Endothelial cell (in vitro differentiated cells): ENCODE data around the gene ATP9A. TPM values are rescaled to one million over a fixed set of nuclear protein-coding genes. Genes with fewer than 3 reads are reported as not detected.
A peak's percentile ranks its signal among the peaks of the same experiment; 100 is the strongest.
"Not testable (repeated sequence)": the region's sequence is repeated elsewhere in the genome, so short reads cannot be mapped to it uniquely, and the experiment has no call there.

Experiments
- DNase-seq: peaks from one replicate; pipeline ENCODE4 v3.0.0; 2021; ENCODE audit warnings: low spot score
- H3K27ac Mint-ChIP-seq: one replicate; pipeline ENCODE4 v1.8.0; 2021; ENCODE audit warnings: mixed read lengths, inconsistent platforms; ENCODE audit not compliant: unreplicated experiment
- H3K27me3 Mint-ChIP-seq: one replicate; pipeline ENCODE4 v1.8.0; 2021; ENCODE audit warnings: mild to moderate bottlenecking, moderate library complexity, mixed read lengths, inconsistent platforms; ENCODE audit not compliant: unreplicated experiment
- H3K36me3 Mint-ChIP-seq: one replicate; pipeline ENCODE4 v1.8.0; 2021; ENCODE audit warnings: mild to moderate bottlenecking, low read depth, mixed read lengths, inconsistent platforms; ENCODE audit not compliant: unreplicated experiment
- H3K4me1 Mint-ChIP-seq: one replicate; pipeline ENCODE4 v1.8.0; 2021; ENCODE audit warnings: mild to moderate bottlenecking, mixed read lengths, inconsistent platforms; ENCODE audit not compliant: unreplicated experiment
- H3K4me3 Mint-ChIP-seq: one replicate; pipeline ENCODE4 v1.8.0; 2021; ENCODE audit warnings: mild to moderate bottlenecking, mixed read lengths, inconsistent platforms; ENCODE audit not compliant: unreplicated experiment
- H3K9me3 Mint-ChIP-seq: one replicate; pipeline ENCODE4 v1.8.0; 2021; ENCODE audit warnings: mixed read lengths, inconsistent platforms; ENCODE audit not compliant: unreplicated experiment
- CTCF ChIP-seq: fragments of 200-600 bp; sonication (generic); IDR thresholded peaks from one replicate; pipeline ENCODE4 v1.5.0; 2021; ENCODE audit warnings: antibody characterized with exemption; ENCODE audit not compliant: unreplicated experiment
- total RNA-seq: library from RNA; stranded (reverse); fragmentation: NEBNext Ultra II Directional; extraction: Animal tissue kit (Norgen Biotek cat#: 25700); gene quantifications from one replicate; pipeline ENCODE4 v1.2.1, GENCODE V29; 2021; ENCODE audit not compliant: unreplicated experiment

The ATP9A gene
- total RNA-seq, 1 donor from 2014 or later: 30.6 TPM

- no peak for DNase-seq
- Mint-ChIP-seq H3K27ac (no peak overlapping the region), H3K27me3 (peaks cover 1% of the 10 kb centered on the region), H3K9me3 (no peaks in the 10 kb centered on the region), H3K4me1 (peaks cover 27% of the 10 kb centered on the region), H3K4me3 (no peak overlapping the region), H3K36me3 (no peaks in the 10 kb centered on the region)
- TF ChIP-seq CTCF: no peak
These were observed 119.6 kb downstream of the ATP9A start for GRCh38 chr20:51648571-51648947.

- no peak for TF ChIP-seq CTCF
- peaks cover 1% of the 10 kb centered on the region for H3K27me3 Mint-ChIP-seq
- H3K27ac Mint-ChIP-seq: peak overlapping the region; percentile 65
These were observed 120.3 kb downstream of the ATP9A start for GRCh38 chr20:51647674-51648570.

GRCh38 chr20:51643810-51644209, 124.4 kb downstream of the ATP9A start:
- DNase-seq, H3K36me3 Mint-ChIP-seq, H3K9me3 Mint-ChIP-seq, H3K27me3 Mint-ChIP-seq, H3K4me3 Mint-ChIP-seq: not testable (repeated sequence)
- Mint-ChIP-seq H3K27ac (peak overlapping the region; percentile 92), H3K4me1 (peaks cover 24% of the 10 kb centered on the region)

More at GRCh38 chr20:51647674-51648570, 120.3 kb downstream of the ATP9A start:
- H3K36me3 Mint-ChIP-seq: no peaks in the 10 kb centered on the region
- DNase-seq: no peak
- H3K4me3 Mint-ChIP-seq: no peak overlapping the region
- H3K9me3 Mint-ChIP-seq: no peaks in the 10 kb centered on the region
- H3K4me1 Mint-ChIP-seq: peaks cover 29% of the 10 kb centered on the region

GRCh38 chr20:51643390-51643789, 124.8 kb downstream of the ATP9A start:
- Mint-ChIP-seq H3K4me3 (no peak overlapping the region), H3K9me3 (no peaks in the 10 kb centered on the region), H3K27ac (peak overlapping the region; percentile 92), H3K27me3 (peaks cover 5% of the 10 kb centered on the region), H3K4me1 (peaks cover 24% of the 10 kb centered on the region), H3K36me3 (no peaks in the 10 kb centered on the region)
- TF ChIP-seq CTCF: no peak
- DNase-seq: peak; percentile 36

- no peaks in the 10 kb centered on the region for H3K9me3 Mint-ChIP-seq
- no peak for DNase-seq
- no peak overlapping the region for H3K27ac Mint-ChIP-seq
- no peak overlapping the region for H3K4me3 Mint-ChIP-seq
- TF ChIP-seq CTCF: no peak
- no peaks in the 10 kb centered on the region for H3K36me3 Mint-ChIP-seq
- peaks cover 24% of the 10 kb centered on the region for H3K4me1 Mint-ChIP-seq
- peaks cover 7% of the 10 kb centered on the region for H3K27me3 Mint-ChIP-seq
These were observed 126.3 kb downstream of the ATP9A start for GRCh38 chr20:51641866-51642265.
